H9 (cell line): Measurements from ENCODE around the gene SLC38A3. TPM values are rescaled to one million over a fixed set of nuclear protein-coding genes. Genes with fewer than 3 reads are reported as not detected.

ENCODE experiments used
- DNase-seq: peaks from one replicate; pipeline ENCODE4 v3.0.0-alpha.2; 2017
- H2AFZ ChIP-seq: one replicate; pipeline ENCODE4 v1.6.1; 2013; ENCODE audit warnings: mild to moderate bottlenecking, low read length, control low read depth, moderate library complexity
- H2AK5ac ChIP-seq: 2 replicates; pipeline ENCODE4 v1.6.1; 2013; ENCODE audit warnings: low read length, control low read depth, mixed read lengths; ENCODE audit not compliant: insufficient read length
- H2BK120ac ChIP-seq: one replicate; pipeline ENCODE4 v1.6.1; 2013; ENCODE audit warnings: low read depth, mild to moderate bottlenecking, low read length, control low read depth, inconsistent platforms; ENCODE audit not compliant: poor library complexity, severe bottlenecking
- H2BK12ac ChIP-seq: 2 replicates; pipeline ENCODE4 v1.6.1; 2013; ENCODE audit warnings: low read length, control low read depth, mixed read lengths, low read depth; ENCODE audit not compliant: insufficient read length
- H2BK15ac ChIP-seq: 2 replicates; pipeline ENCODE4 v1.6.1; 2013; ENCODE audit warnings: low read depth, low read length, control low read depth
- H2BK20ac ChIP-seq: one replicate; pipeline ENCODE4 v1.6.1; 2013; ENCODE audit warnings: low read depth, mild to moderate bottlenecking, low read length, control low read depth, inconsistent platforms; ENCODE audit not compliant: poor library complexity, severe bottlenecking
- H2BK5ac ChIP-seq: 2 replicates; pipeline ENCODE4 v1.6.1; 2013; ENCODE audit warnings: low read length, control low read depth, mixed read lengths; ENCODE audit not compliant: insufficient read length
- H3K14ac ChIP-seq: 2 replicates; pipeline ENCODE4 v1.6.1; 2013; ENCODE audit warnings: low read length, control low read depth; ENCODE audit not compliant: insufficient read depth
- H3K18ac ChIP-seq: 2 replicates; pipeline ENCODE4 v1.6.1; 2013; ENCODE audit warnings: low read depth, mild to moderate bottlenecking, mixed read lengths, low read length, control low read depth; ENCODE audit not compliant: insufficient read length
- H3K23ac ChIP-seq: 2 replicates; pipeline ENCODE4 v1.6.1; 2013; ENCODE audit warnings: low read length, control low read depth, mixed read lengths, low read depth; ENCODE audit not compliant: insufficient read length
- H3K23me2 ChIP-seq: 2 replicates; pipeline ENCODE4 v1.6.1; 2013; ENCODE audit warnings: low read depth, mild to moderate bottlenecking, mixed read lengths, low read length, control low read depth; ENCODE audit not compliant: insufficient read length, poor library complexity, severe bottlenecking
- H3K27ac ChIP-seq: 2 replicates; pipeline ENCODE4 v1.5.1; 2013; ENCODE audit warnings: low read length, control low read depth, mixed read lengths, low read depth; ENCODE audit not compliant: insufficient read length
- H3K27me3 ChIP-seq: 2 replicates; pipeline ENCODE4 v1.6.1; 2013; ENCODE audit warnings: low read length, control low read depth, inconsistent platforms; ENCODE audit not compliant: insufficient read depth
- H3K4ac ChIP-seq: 2 replicates; pipeline ENCODE4 v1.6.1; 2013; ENCODE audit warnings: low read depth, mild to moderate bottlenecking, control low read depth, inconsistent platforms, low read length, moderate library complexity
- H3K4me1 ChIP-seq: 2 replicates; pipeline ENCODE4 v1.6.1; 2013; ENCODE audit warnings: low read length, control low read depth, inconsistent platforms; ENCODE audit not compliant: insufficient read depth
- H3K4me2 ChIP-seq: 2 replicates; pipeline ENCODE4 v1.6.1; 2013; ENCODE audit warnings: low read length, control low read depth, mixed read lengths; ENCODE audit not compliant: insufficient read length, insufficient read depth
- H3K56ac ChIP-seq: 2 replicates; pipeline ENCODE4 v1.6.1; 2013; ENCODE audit warnings: low read depth, mild to moderate bottlenecking, mixed read lengths, low read length, control low read depth; ENCODE audit not compliant: insufficient read length
- H3K79me1 ChIP-seq: 2 replicates; pipeline ENCODE4 v1.6.1; 2013; ENCODE audit warnings: low read depth, mild to moderate bottlenecking, moderate library complexity, low read length, control low read depth, inconsistent platforms; ENCODE audit not compliant: insufficient read depth, poor library complexity, severe bottlenecking
- H3K79me2 ChIP-seq: 2 replicates; pipeline ENCODE4 v1.6.1; 2013; ENCODE audit warnings: low read length, control low read depth, inconsistent platforms; ENCODE audit not compliant: insufficient read depth
- H3K9ac ChIP-seq: 2 replicates; pipeline ENCODE4 v1.6.1; 2013; ENCODE audit warnings: low read length, control low read depth, mixed read lengths; ENCODE audit not compliant: insufficient read length; ENCODE audit errors: extremely low read depth
- H3K9me3 ChIP-seq: one replicate; pipeline ENCODE4 v1.6.1; 2013; ENCODE audit warnings: low read depth, low read length, inconsistent platforms; ENCODE audit not compliant: control insufficient read depth
- H3T11ph ChIP-seq: one replicate; pipeline ENCODE4 v1.6.1; 2013; ENCODE audit warnings: mild to moderate bottlenecking, low read length, control low read depth, inconsistent platforms
- H4K20me1 ChIP-seq: one replicate; pipeline ENCODE4 v1.6.1; 2013; ENCODE audit not compliant: control insufficient read depth, insufficient read length, insufficient read depth
- H4K5ac ChIP-seq: 2 replicates; pipeline ENCODE4 v1.6.1; 2013; ENCODE audit warnings: low read depth, mild to moderate bottlenecking, mixed read lengths, low read length, control low read depth; ENCODE audit not compliant: insufficient read length
- H4K8ac ChIP-seq: replicated peaks from 2 replicates; pipeline ENCODE4 v1.6.1; 2013; ENCODE audit warnings: low read length, control low read depth, mixed read lengths, low read depth; ENCODE audit not compliant: insufficient read length
- H4K91ac ChIP-seq: 2 replicates; pipeline ENCODE4 v1.6.1; 2013; ENCODE audit warnings: low read depth, mild to moderate bottlenecking, moderate library complexity, mixed read lengths, low read length, control low read depth; ENCODE audit not compliant: insufficient read length
- H3K27ac Mint-ChIP-seq, 3 experiments: 2 replicates in 2 of 3; 3 replicates in 1 of 3; pipeline ENCODE4 v1.8.0; 2020 to 2021; ENCODE audit warnings: mixed read lengths in 3 of 3, mild to moderate bottlenecking in 1 of 3, moderate library complexity in 1 of 3
- H3K27me3 Mint-ChIP-seq: 2 replicates; pipeline ENCODE4 v1.8.0; 2021; ENCODE audit warnings: low read depth, mild to moderate bottlenecking, moderate library complexity, mixed read lengths
- H3K36me3 Mint-ChIP-seq, 3 experiments: 2 replicates in 2 of 3; 3 replicates in 1 of 3; pipeline ENCODE4 v1.8.0; 2020 to 2021; ENCODE audit warnings: low read depth in 3 of 3, mixed read lengths in 3 of 3; ENCODE audit not compliant: insufficient read depth in 1 of 3
- H3K4me1 Mint-ChIP-seq, 2 experiments: 2 replicates each; pipeline ENCODE4 v1.8.0; 2020; ENCODE audit warnings: mixed read lengths in 2 of 2
- H3K4me3 Mint-ChIP-seq, 2 experiments: 2 replicates in 1 of 2; 3 replicates in 1 of 2; pipeline ENCODE4 v1.8.0; 2020 to 2021; ENCODE audit warnings: mild to moderate bottlenecking in 2 of 2, mixed read lengths in 2 of 2, moderate library complexity in 1 of 2
- H3K9me3 Mint-ChIP-seq, 2 experiments: 2 replicates in 1 of 2; 3 replicates in 1 of 2; pipeline ENCODE4 v1.8.0; 2020; ENCODE audit warnings: mild to moderate bottlenecking in 2 of 2, mixed read lengths in 2 of 2, moderate library complexity in 1 of 2
- WGBS: extraction: QIAGEN DNeasy Blood & Tissue Kit; methylation state at CpG from one replicate; pipeline ENCODE4 v1.1.7; 2013; ENCODE audit warnings: missing lambda C conversion rate, low lambda C conversion rate, mixed read lengths; ENCODE audit not compliant: insufficient read length; ENCODE audit errors: extremely low coverage; 5-methylcytosine and 5-hydroxymethylcytosine counted together
- total RNA-seq: library from RNA; stranded (reverse); gene quantifications from 2 replicates; pipeline ENCODE4 v1.2.1, GENCODE V29; 2021
- TF ChIP-seq, protein P1 (sequence below): fragments of 200-600 bp; sonication (generic); conservative IDR thresholded peaks from 3 replicates; pipeline ENCODE4 v1.8.0; 2021; ENCODE audit warnings: antibody characterized with exemption, mild to moderate bottlenecking

SLC38A3 gene
- total RNA-seq, 1 experiment from 2014 or later, result 1.4 TPM

DNA sequence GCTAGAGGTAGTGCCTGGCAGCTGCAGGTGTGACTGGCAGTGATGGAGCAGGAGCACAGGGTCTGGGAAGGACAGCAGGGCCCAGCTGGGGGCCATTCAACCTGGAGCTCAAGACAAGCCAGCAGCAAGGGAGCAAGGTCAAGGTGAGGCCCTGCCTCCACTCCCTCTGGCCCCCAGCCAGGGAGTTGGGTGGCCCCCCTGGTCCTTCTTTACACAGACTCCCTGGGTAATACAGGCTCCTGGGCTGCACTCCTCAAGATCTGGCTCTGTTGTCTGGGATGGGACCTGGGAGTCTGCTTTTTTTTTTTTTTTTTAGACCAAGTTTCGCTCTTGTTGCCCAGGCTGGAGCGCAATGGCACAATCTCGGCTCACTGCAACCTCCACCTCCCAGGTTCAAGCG lies 45.4 kb downstream of the SLC38A3 start:
- no peak overlapping the region for H3K56ac ChIP-seq
- H3K4me1 Mint-ChIP-seq, result peaks cover 21 to 25% of the 10 kb centered on the region in 2 experiments
- no peak overlapping the region for H4K91ac ChIP-seq
- H4K8ac ChIP-seq, result no peak overlapping the region
- peaks cover 7 to 35% (median 34%) of the 10 kb centered on the region in 3 experiments for H3K36me3 Mint-ChIP-seq
- no peak overlapping the region for H3T11ph ChIP-seq
- H3K4me2 ChIP-seq, result no peak overlapping the region
- H3K79me2 ChIP-seq, result peaks cover 13% of the 10 kb centered on the region; the same call in 1 of the 2 replicates
- no peak overlapping the region for H2AFZ ChIP-seq
- no peak overlapping the region for H4K5ac ChIP-seq
- H3K4me3 Mint-ChIP-seq, result no peak overlapping the region
- no peak overlapping the region for H3K9ac ChIP-seq
- H3K27me3 ChIP-seq, result no peaks in the 10 kb centered on the region
- no peak overlapping the region for H2BK5ac ChIP-seq
- no peaks in the 10 kb centered on the region for H3K4me1 ChIP-seq
- no peak overlapping the region for H3K18ac ChIP-seq
- TF ChIP-seq, protein P1, sequence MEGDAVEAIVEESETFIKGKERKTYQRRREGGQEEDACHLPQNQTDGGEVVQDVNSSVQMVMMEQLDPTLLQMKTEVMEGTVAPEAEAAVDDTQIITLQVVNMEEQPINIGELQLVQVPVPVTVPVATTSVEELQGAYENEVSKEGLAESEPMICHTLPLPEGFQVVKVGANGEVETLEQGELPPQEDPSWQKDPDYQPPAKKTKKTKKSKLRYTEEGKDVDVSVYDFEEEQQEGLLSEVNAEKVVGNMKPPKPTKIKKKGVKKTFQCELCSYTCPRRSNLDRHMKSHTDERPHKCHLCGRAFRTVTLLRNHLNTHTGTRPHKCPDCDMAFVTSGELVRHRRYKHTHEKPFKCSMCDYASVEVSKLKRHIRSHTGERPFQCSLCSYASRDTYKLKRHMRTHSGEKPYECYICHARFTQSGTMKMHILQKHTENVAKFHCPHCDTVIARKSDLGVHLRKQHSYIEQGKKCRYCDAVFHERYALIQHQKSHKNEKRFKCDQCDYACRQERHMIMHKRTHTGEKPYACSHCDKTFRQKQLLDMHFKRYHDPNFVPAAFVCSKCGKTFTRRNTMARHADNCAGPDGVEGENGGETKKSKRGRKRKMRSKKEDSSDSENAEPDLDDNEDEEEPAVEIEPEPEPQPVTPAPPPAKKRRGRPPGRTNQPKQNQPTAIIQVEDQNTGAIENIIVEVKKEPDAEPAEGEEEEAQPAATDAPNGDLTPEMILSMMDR, result no peak
- H2BK120ac ChIP-seq, result no peak overlapping the region
- no peak overlapping the region for H2BK20ac ChIP-seq
- no peaks in the 10 kb centered on the region for H3K27me3 Mint-ChIP-seq
- no peak overlapping the region for H3K23ac ChIP-seq
- no peak overlapping the region for H2BK15ac ChIP-seq
- no peak overlapping the region for H2BK12ac ChIP-seq
- no peaks in the 10 kb centered on the region for H3K23me2 ChIP-seq
- no peak overlapping the region; the same call in 1 of the 2 replicates for H3K14ac ChIP-seq
- peak overlapping the region in 1 of 3 experiments; percentile 62; a peak in 2 of 7 replicates for H3K27ac Mint-ChIP-seq
- DNase-seq, result no peak
- H3K9me3 ChIP-seq, result no peaks in the 10 kb centered on the region
- no peak overlapping the region for H3K27ac ChIP-seq
- H4K20me1 ChIP-seq, result peaks cover 5% of the 10 kb centered on the region
- H3K4ac ChIP-seq, result no peak overlapping the region
- H2AK5ac ChIP-seq, result no peak overlapping the region
- H3K79me1 ChIP-seq, result peaks cover 11% of the 10 kb centered on the region
- no peaks in the 10 kb centered on the region for H3K9me3 Mint-ChIP-seq
- WGBS, result no CpG with 5 or more reads among the region's 4 CpGs
